A673 (cell line): ENCODE measurements around the gene DENND5B. TPM values are rescaled to one million over a fixed set of nuclear protein-coding genes. Genes with fewer than 3 reads are reported as not detected.

ENCODE experiments used
- BruUV-seq: library from RNA; stranded (reverse); fragments of 400-500 nt; replicated peaks from 2 replicates; lab custom pipeline; 2021; lab: Mats Ljungman, UMichigan
- CTCF ChIA-PET: fragments of 300-600 bp; sonication (Branson Sonifier 250); formaldehyde crosslinking; loops from one replicate; lab custom pipeline; 2022; ENCODE audit warnings: antibody characterized with exemption; lab: Charles Lee
- POLR2A ChIA-PET: fragments of 300-600 bp; sonication (Branson Sonifier 250); formaldehyde crosslinking; loops from one replicate; lab custom pipeline; 2022; ENCODE audit warnings: antibody characterized with exemption; ENCODE audit not compliant: low non-redundant PET; lab: Charles Lee
- DNase-seq: peaks from one replicate; pipeline ENCODE4 v3.0.0-alpha.2; 2015; ENCODE audit warnings: low spot score
- H3K27ac ChIP-seq: fragments of 200-600 bp; sonication (generic); 2 replicates; pipeline ENCODE4 v1.5.1; 2016; ENCODE audit warnings: mixed run types, low read depth, mild to moderate bottlenecking, mixed read lengths, antibody characterized with exemption, low read length; ENCODE audit not compliant: poor library complexity, severe bottlenecking
- H3K27me3 ChIP-seq: fragments of 200-600 bp; sonication (generic); replicated peaks from 2 replicates; pipeline ENCODE4 v1.6.1; 2017; ENCODE audit warnings: mixed run types, low read depth, mild to moderate bottlenecking, mixed read lengths, antibody characterized with exemption, low read length; ENCODE audit not compliant: insufficient read depth, poor library complexity
- H3K36me3 ChIP-seq: fragments of 200-600 bp; sonication (generic); 2 replicates; pipeline ENCODE4 v1.6.1; 2016; ENCODE audit warnings: mixed run types, mild to moderate bottlenecking, mixed read lengths, antibody characterized with exemption, low read length; ENCODE audit not compliant: insufficient read depth, poor library complexity, severe bottlenecking
- H3K4me1 ChIP-seq: fragments of 200-600 bp; sonication (generic); 2 replicates; pipeline ENCODE4 v1.6.1; 2017; ENCODE audit warnings: mixed run types, mild to moderate bottlenecking, mixed read lengths, antibody characterized with exemption, low read length; ENCODE audit not compliant: insufficient read depth, poor library complexity, severe bottlenecking
- H3K4me3 ChIP-seq: fragments of 200-600 bp; sonication (generic); 2 replicates; pipeline ENCODE4 v1.5.1; 2016; ENCODE audit warnings: low read depth, mixed run types, mild to moderate bottlenecking, mixed read lengths, low read length; ENCODE audit not compliant: poor library complexity, severe bottlenecking
- H3K9me3 ChIP-seq: fragments of 200-600 bp; sonication (generic); 2 replicates; pipeline ENCODE4 v1.6.1; 2016; ENCODE audit warnings: mixed run types, low read depth, mild to moderate bottlenecking, mixed read lengths, antibody characterized with exemption, low read length; ENCODE audit not compliant: poor library complexity, severe bottlenecking
- CTCF ChIP-seq: fragments of 300-800, 200-600 bp; sonication (generic); conservative IDR thresholded peaks from 2 replicates; pipeline ENCODE4 v1.5.1; 2017; ENCODE audit warnings: low read depth, mild to moderate bottlenecking, antibody characterized with exemption, low read length, moderate library complexity, mixed read lengths
- EZH2 ChIP-seq: fragments of 200-600 bp; sonication (generic); IDR thresholded peaks from 2 replicates; pipeline ENCODE4 v1.6.1; 2017; ENCODE audit warnings: borderline replicate concordance, low read depth, mild to moderate bottlenecking, mixed read lengths, antibody characterized with exemption, low read length; ENCODE audit not compliant: poor library complexity, severe bottlenecking
- intact Hi-C: fragments of 100-400 bp; cut with micrococcal nuclease; formaldehyde crosslinking; loops from one replicate; pipeline ENCODE4 v1.10.0; 2022; ENCODE audit not compliant: unreplicated experiment
- total RNA-seq: library from RNA; stranded (reverse); gene quantifications from 2 replicates; pipeline ENCODE4 v1.2.3, GENCODE V29; 2021

DENND5B gene
- total RNA-seq, 1 experiment from 2014 or later, result 7.6 TPM

- Histone ChIP-seq H3K27ac (no peak overlapping the region), H3K27me3 (no peaks in the 10 kb centered on the region), H3K4me3 (no peak overlapping the region), H3K36me3 (no peaks in the 10 kb centered on the region), H3K9me3 (no peaks in the 10 kb centered on the region), H3K4me1 (peaks cover 10% of the 10 kb centered on the region)
- no TSS peak for BruUV-seq
- no peak for DNase-seq
- TF ChIP-seq EZH2, result no peak
- no peak for TF ChIP-seq CTCF
- intact Hi-C loops, result no loop called here
- CTCF ChIA-PET, result no interaction called here
- POLR2A ChIA-PET, result no interaction called here
Measured at GRCh38 chr12:31517994-31518393, 72.9 kb downstream of the DENND5B start.

DNA sequence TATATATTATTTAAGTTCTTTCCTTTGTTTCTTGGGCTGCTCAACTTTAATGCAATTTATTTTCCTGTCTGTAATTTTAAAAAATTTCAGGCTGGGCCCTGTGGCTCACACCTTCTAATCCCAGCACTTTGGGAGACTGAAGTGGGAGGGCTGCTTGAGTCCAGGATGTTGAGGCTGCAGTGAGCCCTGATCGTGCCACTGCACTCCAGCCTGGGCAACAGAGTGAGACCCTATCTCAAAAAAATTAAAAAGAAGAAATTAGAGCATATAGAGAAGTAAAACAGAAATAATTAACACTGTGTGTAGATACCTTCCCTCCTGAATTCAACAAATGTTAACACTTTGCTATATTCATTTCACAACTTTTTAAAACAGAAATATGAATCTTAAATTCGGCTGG is 74.2 kb downstream of the DENND5B start:
- Histone ChIP-seq H3K27ac (no peak overlapping the region), H3K36me3 (no peaks in the 10 kb centered on the region), H3K4me1 (peaks cover 10% of the 10 kb centered on the region), H3K27me3 (no peaks in the 10 kb centered on the region), H3K4me3 (no peak overlapping the region), H3K9me3 (no peaks in the 10 kb centered on the region)
- ChIA-PET POLR2A (interaction anchor here (0.6 kb wide), 1 partner anchor 946 kb away, joined by 18 read pairs; no protein-coding TSS in a partner anchor), CTCF (no interaction called here)
- intact Hi-C loops, result no loop called here
- BruUV-seq, result no TSS peak
- TF ChIP-seq EZH2, result no peak
- no peak for TF ChIP-seq CTCF
- DNase-seq, result no peak

DNA sequence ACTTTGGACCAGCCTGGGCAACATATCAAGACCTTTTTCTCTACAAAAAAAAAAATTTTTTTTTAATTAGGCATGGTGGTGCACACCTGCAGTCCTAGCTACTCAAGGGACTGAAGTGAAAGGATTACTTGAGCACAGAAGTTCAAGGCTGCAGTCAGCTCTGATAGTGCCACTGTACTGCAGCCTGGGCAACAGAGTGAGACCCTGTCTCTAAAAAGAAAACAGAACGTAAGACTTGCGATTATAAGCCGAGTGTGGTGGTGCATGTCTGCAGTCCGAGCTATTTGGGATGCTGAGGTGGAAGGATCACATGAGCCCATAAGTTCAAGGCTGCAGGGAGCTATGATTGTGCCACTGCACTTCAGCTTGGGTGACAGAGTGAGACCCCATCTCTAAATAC is 76.0 kb downstream of the DENND5B start:
- Histone ChIP-seq H3K9me3 (no peaks in the 10 kb centered on the region), H3K4me3 (no peak overlapping the region), H3K27me3 (no peaks in the 10 kb centered on the region), H3K4me1 (peaks cover 10% of the 10 kb centered on the region), H3K27ac (no peak overlapping the region), H3K36me3 (no peaks in the 10 kb centered on the region)
- POLR2A ChIA-PET, result no interaction called here
- no TSS peak for BruUV-seq
- TF ChIP-seq EZH2 (no peak), CTCF (no peak)
- CTCF ChIA-PET, result no interaction called here
- intact Hi-C loops, result no loop called here
- DNase-seq, result no peak
